ENCODE results near the gene C2orf68.
"Not testable (repeated sequence)": the region's sequence is repeated elsewhere in the genome, so short reads cannot be mapped to it uniquely, and the experiment has no call there.

Gene C2orf68, protein sequence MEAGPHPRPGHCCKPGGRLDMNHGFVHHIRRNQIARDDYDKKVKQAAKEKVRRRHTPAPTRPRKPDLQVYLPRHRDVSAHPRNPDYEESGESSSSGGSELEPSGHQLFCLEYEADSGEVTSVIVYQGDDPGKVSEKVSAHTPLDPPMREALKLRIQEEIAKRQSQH

DNA sequence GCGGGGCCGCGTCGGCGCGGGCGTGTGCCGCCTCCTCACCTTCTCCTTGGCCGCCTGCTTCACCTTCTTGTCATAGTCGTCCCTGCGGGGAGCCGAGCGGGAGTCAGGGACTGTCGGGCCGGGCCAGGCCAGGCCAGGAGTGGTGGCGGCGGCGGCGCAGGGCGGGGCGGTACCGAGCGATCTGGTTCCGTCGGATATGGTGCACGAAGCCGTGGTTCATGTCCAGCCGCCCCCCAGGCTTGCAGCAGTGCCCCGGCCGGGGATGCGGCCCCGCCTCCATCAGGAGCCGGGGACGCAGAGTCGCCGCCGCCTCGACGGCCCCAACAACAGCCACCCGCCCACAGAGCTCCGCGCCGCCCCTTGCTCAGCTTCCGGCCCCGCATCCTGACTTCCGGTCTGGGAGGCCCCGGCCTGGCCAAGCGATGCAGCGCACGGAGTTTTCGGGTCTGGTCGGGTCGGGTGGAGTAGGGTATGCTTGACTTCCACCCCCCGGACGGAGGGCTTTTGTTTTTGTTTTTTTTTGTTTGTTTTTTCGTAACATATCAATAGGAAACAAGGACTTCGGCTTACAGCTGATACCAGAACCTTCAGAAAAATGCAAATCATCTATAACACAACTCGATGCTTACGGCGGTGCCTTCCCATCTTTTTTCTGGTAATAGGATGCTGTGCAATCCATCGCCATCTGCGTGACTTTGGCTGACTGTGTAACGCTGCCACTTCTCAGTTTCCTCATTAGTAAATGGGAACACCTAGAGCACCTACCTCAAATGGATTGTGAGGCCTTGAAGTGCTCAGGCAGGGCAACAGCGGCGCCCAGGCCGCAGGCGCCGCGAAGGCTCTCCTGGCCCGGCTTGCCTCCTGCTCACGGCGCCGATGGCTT, at the start of gene C2orf68:
Gene C2orf68 (minus strand): TSS at position 362 of the 883 bp plus-strand sequence. CDS start 82 bp downstream, at position 280.
- Mint-ChIP-seq H3K9me3 (ENCODE audit: low read depth) (no peaks in the 10 kb centered on the region), H3K27ac (peak within 1 kb of the TSS; percentile 90), H3K36me3 (peaks cover 6% of the 10 kb centered on the region), H3K4me3 (peak within 1 kb of the TSS; percentile 95), H3K4me1 (ENCODE audit: low read depth) (peaks cover 24% of the 10 kb centered on the region), H3K27me3 (no peaks in the 10 kb centered on the region)

DNA sequence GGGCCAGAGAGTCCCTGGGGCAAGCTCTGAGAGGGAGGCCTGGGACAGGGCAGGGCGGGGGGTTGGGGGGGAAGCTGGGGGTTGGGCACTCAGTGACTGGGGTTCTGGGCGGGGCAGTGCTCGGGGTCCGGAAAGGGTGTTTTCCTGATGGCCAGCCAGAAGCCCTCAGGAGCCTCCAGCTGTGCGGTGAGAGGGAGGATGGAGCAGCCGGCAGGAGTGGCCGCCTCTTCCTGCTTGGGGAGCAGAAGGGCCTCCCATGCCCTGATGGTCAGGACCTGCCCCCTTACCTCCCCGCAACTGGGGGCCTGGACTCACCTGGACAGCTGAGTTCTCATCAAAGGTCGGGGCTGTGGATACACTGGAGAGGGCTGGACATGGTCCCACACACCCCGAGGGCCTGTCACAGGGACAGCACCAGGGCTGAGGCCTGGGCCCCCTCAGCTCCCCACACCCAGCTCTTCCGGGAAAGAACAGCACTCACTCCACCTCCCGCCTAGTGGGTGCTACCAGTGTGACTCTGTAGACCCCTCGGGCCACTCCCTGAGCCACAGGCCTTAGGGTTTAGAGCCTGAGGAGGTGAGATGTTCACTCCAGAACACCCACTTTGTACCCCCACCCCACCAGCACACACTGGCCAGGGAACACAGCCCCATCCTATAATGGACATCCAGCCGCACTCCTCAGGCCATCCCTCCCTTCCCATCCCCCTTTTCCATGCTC, 49.4 kb upstream of the C2orf68 start:
- Mint-ChIP-seq H3K27ac (no peak overlapping the region), H3K4me1 (ENCODE audit: low read depth) (no peaks in the 10 kb centered on the region), H3K36me3 (no peaks in the 10 kb centered on the region), H3K27me3 (no peaks in the 10 kb centered on the region), H3K9me3 (ENCODE audit: low read depth) (no peaks in the 10 kb centered on the region), H3K4me3 (no peak overlapping the region)

DNA sequence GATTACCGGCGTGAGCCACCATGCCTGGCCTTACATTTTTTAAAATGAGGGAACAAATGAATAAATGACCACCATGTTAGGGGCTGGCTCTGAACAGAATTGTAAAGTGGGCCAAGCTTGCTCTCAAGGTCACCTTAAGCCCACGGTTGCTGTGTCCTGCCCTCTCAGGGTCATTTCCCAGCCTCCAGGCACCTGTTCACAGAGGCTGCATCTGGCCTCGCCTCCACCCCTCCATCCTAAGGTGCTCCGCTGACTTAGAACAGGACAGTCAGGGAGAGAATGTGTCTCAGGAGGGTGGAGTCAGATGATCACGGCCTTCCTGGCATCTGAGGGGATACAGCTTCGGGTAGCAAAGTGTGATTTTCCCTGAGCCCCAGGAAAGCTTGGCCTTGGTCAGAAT, 48.9 kb upstream of the C2orf68 start:
- no peaks in the 10 kb centered on the region for H3K36me3 Mint-ChIP-seq
- no peaks in the 10 kb centered on the region for H3K27me3 Mint-ChIP-seq
- no peak overlapping the region for H3K27ac Mint-ChIP-seq
- H3K9me3 Mint-ChIP-seq (ENCODE audit: low read depth), result no peaks in the 10 kb centered on the region
- no peaks in the 10 kb centered on the region for H3K4me1 Mint-ChIP-seq (ENCODE audit: low read depth)
- no peak overlapping the region for H3K4me3 Mint-ChIP-seq

DNA sequence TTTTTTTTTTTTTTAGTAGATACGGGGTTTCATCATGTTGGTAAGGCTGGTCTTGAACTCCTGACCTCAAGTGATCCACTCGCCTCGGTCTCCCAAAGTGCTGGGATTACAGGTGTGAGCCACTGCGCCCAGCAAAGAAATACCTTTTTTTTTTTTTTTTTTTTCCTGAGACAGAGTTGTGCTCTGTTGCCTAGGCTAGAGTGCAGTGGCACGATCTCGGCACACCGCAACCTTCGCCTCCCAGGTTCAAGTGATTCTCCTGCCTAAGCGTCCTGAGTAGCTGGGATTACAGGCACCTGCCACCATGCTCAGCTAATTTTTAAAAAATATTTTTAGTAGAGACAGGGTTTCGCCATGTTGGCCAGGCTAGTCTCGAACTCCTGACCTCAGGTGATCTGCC, 48.4 kb upstream of the C2orf68 start:
- not testable (repeated sequence) for H3K4me1 Mint-ChIP-seq (ENCODE audit: low read depth); H3K27ac Mint-ChIP-seq; H3K4me3 Mint-ChIP-seq; H3K27me3 Mint-ChIP-seq; H3K36me3 Mint-ChIP-seq; H3K9me3 Mint-ChIP-seq (ENCODE audit: low read depth)

DNA sequence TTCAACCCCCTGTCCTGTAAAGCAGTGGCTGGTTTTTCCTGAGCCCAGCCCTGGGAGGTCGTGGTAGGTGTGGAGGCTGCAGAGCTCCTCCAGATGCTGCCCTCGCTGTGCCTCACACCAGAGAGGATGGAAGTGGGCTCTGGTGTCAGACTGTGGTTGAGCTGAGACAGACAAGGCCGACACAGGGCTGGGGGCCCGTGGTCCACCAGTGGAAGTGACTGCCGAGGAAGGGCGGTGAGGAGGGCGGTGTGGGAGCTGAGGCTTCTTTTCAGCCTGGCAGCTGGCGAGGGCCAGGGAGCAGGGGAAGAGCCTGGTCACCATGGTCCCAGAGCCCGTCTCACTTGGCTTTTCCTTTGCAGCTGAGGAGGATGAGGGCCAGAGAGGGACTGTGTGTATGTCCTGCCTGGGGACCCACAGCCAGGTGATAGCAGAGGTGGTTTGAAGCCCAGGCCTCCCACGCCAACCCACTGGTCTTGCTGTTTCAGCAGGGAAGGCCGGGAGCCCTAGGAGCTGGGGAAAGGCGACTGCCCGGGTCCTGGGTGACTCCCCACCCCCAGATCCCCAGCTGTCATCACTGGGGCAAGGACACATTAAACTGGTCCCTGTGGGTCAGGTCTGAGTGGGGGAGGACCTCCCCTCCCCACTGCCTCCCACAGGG, 47.6 kb upstream of the C2orf68 start:
- no peaks in the 10 kb centered on the region for H3K36me3 Mint-ChIP-seq
- no peak overlapping the region for H3K4me3 Mint-ChIP-seq
- no peaks in the 10 kb centered on the region for H3K4me1 Mint-ChIP-seq (ENCODE audit: low read depth)
- H3K27ac Mint-ChIP-seq, result no peak overlapping the region
- no peaks in the 10 kb centered on the region for H3K27me3 Mint-ChIP-seq
- no peaks in the 10 kb centered on the region for H3K9me3 Mint-ChIP-seq (ENCODE audit: low read depth)

DNA sequence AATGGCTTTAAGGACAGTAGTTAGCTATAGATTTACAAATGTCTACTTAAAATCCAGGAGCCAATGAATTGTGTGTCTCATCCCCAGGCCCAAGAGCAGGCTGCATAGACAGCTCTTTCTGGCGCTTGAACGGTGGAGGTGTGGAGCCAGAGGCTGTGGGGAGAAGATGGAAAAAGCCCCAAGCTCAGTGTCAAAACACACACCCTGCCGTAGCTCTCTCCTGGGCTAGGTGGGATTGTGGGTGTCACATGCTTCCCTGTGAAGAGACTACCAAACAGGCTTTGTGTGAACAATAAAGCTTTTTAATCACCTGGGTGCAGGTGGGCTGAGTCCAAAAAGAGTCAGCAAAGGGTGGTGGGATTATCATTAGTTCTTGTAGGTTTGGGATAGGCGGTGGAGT, 45.5 kb upstream of the C2orf68 start:
- not testable (repeated sequence) for H3K9me3 Mint-ChIP-seq (ENCODE audit: low read depth); H3K4me3 Mint-ChIP-seq; H3K27me3 Mint-ChIP-seq; H3K27ac Mint-ChIP-seq; H3K36me3 Mint-ChIP-seq; H3K4me1 Mint-ChIP-seq (ENCODE audit: low read depth)

DNA sequence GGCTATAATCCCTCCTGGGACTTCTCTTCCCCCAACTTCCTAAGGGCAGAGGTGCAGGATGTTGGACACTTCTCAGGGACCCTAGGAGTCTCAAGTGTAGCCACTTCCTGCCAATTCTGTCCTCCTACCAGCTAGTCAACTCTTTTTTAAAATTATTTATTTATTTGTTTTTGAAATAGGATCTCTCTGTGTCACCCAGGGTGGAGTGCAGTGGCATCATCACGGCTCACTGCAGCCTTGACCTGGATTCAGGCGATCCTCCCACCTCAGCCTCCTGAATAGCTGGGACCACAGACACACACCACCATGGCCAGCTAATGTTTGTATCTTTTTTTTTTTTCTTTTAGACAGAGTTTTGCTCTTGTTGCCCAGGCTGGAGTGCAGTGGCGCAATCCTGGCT, 44.6 kb upstream of the C2orf68 start:
- Mint-ChIP-seq H3K36me3 (no peaks in the 10 kb centered on the region), H3K27ac (no peak overlapping the region), H3K4me3 (no peak overlapping the region), H3K27me3 (no peaks in the 10 kb centered on the region), H3K4me1 (ENCODE audit: low read depth) (no peaks in the 10 kb centered on the region), H3K9me3 (ENCODE audit: low read depth) (no peaks in the 10 kb centered on the region)

DNA sequence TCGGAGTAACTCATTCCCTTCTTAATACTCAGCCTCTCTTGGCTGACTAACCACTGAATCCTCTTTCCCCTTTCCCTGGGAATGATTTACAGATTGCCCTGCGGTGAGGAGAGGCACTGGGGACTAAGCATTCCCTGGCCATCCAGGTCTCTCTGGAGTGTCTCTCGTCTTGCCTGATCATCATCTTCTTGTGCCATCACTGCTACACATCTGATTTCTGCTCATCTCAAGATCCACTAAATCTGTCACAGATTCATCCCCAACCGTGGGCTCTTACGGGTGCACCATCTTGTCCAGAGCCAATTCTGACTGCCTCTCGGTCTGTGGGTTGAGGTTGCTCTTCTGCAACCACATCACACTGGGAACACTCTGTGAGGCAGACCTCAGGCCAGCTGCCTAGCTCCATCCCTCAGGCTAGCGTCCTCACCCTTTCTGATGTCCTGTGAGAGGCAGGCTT, 44.1 kb upstream of the C2orf68 start:
- Mint-ChIP-seq H3K27ac (peak overlapping the region; percentile 64), H3K27me3 (no peaks in the 10 kb centered on the region), H3K9me3 (ENCODE audit: low read depth) (no peaks in the 10 kb centered on the region), H3K4me3 (no peak overlapping the region), H3K36me3 (no peaks in the 10 kb centered on the region), H3K4me1 (ENCODE audit: low read depth) (no peaks in the 10 kb centered on the region)

DNA sequence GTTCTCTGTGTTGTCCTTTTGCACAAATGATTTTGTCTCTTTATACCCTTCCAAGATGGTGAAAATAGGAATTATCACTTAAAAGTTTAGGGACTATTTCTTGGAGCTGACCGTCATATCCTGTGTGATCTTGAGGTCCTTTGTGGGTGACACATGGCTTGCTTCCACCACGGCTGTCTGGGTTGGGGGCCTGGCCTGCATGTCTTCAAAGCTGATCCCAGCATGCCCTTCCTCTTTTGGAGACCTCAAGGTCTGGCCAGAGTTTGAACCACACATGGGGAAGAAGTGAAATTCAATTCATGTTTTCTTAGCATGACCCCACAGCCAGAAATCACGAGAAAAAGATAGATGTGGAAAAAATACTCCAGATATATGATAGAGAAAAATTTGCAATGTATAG, 42.1 kb upstream of the C2orf68 start:
- Mint-ChIP-seq H3K27me3 (no peaks in the 10 kb centered on the region), H3K4me1 (ENCODE audit: low read depth) (no peaks in the 10 kb centered on the region), H3K36me3 (peaks cover 2% of the 10 kb centered on the region), H3K27ac (peak overlapping the region; percentile 5), H3K9me3 (ENCODE audit: low read depth) (no peaks in the 10 kb centered on the region), H3K4me3 (no peak overlapping the region)

DNA sequence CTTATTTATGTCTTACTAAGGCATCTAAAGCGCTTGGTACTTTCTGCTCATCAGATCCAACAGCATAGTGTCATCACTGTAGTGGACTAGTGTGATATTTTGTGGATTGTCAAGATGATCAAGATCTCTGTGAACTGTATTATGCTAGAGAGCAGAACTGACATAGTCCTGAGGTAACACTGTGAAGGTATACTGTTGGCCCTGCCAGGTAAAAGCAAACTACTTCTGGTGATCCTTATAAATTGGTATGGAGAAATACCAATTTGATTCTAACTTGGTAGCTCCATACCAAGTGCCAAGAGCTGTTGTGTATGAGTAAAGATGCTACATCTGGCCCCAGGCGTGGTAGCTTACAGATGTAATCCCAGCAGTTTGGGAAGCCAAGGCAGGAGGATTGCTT, 40.2 kb upstream of the C2orf68 start:
- Mint-ChIP-seq H3K36me3 (peaks cover 2% of the 10 kb centered on the region), H3K4me3 (no peak overlapping the region), H3K9me3 (ENCODE audit: low read depth) (no peaks in the 10 kb centered on the region), H3K27ac (no peak overlapping the region), H3K4me1 (ENCODE audit: low read depth) (no peaks in the 10 kb centered on the region), H3K27me3 (no peaks in the 10 kb centered on the region)

DNA sequence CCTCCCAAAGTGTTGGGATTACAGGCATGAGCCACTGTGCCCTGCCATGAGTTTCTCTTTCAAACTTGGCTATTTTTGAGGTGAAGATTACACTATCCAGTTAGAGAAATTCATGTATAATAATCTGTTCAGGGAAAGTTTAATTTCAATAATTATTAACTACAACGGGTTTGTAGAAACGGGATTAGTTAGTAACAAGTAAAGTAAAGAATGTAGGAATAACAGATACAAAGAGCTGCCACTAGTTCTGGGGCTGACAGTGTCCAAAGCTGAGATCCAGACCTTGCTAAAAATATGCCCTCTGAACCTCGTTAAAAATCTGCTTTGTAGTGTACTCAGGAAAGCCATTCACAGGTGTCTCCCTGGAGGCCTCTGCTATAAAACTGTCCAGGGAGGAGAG, 39.2 kb upstream of the C2orf68 start:
- Mint-ChIP-seq H3K4me1 (ENCODE audit: low read depth) (no peaks in the 10 kb centered on the region), H3K27ac (no peak overlapping the region), H3K27me3 (no peaks in the 10 kb centered on the region), H3K36me3 (peaks cover 2% of the 10 kb centered on the region), H3K4me3 (no peak overlapping the region), H3K9me3 (ENCODE audit: low read depth) (no peaks in the 10 kb centered on the region)

DNA sequence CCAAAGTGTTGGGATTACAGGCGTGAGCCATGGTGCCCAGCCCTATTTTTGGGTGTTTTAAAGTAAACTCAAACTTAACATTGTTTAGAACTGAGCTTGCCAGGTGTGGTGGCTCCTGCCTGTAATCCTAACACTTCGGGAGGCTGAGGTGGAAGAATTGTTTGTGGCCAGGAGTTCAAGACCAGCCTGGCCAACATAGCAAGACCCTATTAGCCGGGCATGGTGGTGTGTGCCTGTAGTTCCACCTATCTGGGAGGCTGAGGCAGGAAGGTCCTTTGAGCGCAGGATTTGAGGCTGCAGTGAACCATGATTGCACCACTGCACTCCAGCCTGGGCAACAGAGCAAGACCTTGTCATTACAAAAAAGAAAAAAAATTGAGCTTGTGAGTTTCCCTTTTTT, 38.6 kb upstream of the C2orf68 start:
- Mint-ChIP-seq H3K4me1 (ENCODE audit: low read depth) (no peaks in the 10 kb centered on the region), H3K36me3 (peaks cover 6% of the 10 kb centered on the region), H3K9me3 (ENCODE audit: low read depth) (no peaks in the 10 kb centered on the region), H3K27ac (no peak overlapping the region), H3K4me3 (no peak overlapping the region), H3K27me3 (no peaks in the 10 kb centered on the region)

DNA sequence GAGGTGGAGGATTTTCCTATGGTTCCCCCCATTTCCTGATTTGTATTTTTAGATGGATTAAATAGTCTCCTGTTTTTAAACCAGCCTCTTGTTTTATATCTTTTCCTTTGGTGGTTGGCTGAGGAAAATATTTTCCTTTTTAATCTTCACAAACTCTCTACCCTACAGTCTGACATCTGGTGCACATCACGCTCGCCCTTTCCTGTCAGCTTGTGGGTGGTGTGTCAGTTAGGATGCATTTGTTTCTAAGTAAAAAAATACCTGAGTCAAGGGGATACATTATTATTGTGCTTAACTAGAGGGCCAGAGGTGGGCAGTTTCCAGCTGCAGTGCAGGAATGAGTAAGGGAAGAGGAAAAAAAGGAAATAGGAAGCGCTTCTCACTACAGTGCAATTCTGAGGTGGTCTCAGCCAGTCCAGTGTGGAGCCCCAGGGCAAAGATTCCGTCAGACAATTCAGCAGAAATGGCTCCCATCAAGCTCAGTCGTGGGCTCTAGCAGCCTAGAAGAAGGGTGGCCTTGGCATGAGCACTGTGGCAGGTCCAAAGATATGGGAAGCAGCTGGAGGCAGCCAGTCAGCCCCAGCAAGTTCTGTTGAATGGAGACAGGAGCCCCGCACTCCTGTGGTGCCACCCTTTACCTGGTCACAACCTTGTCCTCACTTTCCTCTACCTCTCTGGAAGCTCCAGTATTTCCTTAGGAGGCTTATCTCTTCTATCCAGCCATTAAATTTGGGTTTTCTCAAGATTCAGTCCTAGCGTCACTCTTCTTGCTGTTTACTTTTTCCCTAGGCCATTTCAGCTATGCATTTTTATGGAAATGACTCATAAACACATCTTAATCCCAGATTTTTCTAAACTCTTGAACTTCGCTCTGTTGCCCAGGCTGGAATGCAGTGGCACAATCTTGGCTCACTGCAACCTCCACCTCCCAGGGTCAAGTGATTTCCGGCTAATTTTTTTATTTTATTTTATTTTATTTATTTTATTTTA, 37.6 kb upstream of the C2orf68 start:
- no peak overlapping the region for H3K4me3 Mint-ChIP-seq
- H3K27ac Mint-ChIP-seq, result peak overlapping the region; percentile 52
- H3K4me1 Mint-ChIP-seq (ENCODE audit: low read depth), result no peaks in the 10 kb centered on the region
- no peaks in the 10 kb centered on the region for H3K9me3 Mint-ChIP-seq (ENCODE audit: low read depth)
- no peaks in the 10 kb centered on the region for H3K27me3 Mint-ChIP-seq
- H3K36me3 Mint-ChIP-seq, result peaks cover 6% of the 10 kb centered on the region

DNA sequence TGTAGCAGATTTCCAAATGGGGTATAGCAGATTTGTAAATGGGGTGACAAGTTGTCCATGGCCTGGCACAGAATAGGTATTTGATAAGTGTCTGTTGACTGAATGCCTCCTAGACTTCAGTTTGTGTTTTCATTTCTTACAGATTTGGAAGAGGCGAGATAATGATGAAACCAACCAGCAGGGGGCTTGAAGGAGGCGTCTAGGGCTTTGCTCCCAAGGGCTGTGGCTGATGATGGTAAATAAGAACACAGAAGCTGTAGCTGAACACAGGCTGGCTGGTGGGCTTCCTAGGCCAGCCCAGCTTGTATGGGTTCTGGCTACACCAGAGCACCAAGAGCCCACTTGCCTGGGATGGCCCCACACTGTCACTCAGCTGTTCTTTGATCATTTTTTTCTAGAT, 36.8 kb upstream of the C2orf68 start:
- peak overlapping the region; percentile 7 for H3K27ac Mint-ChIP-seq
- H3K36me3 Mint-ChIP-seq, result peaks cover 6% of the 10 kb centered on the region
- no peaks in the 10 kb centered on the region for H3K4me1 Mint-ChIP-seq (ENCODE audit: low read depth)
- no peaks in the 10 kb centered on the region for H3K27me3 Mint-ChIP-seq
- no peak overlapping the region for H3K4me3 Mint-ChIP-seq
- H3K9me3 Mint-ChIP-seq (ENCODE audit: low read depth), result no peaks in the 10 kb centered on the region
